ENCODE data around the gene TRMU. TPM values are rescaled to one million over a fixed set of nuclear protein-coding genes. Genes with fewer than 3 reads are reported as not detected.
A peak's percentile ranks its signal among the peaks of the same experiment; 100 is the strongest.

Gene TRMU
- total RNA-seq, 6 donors from 2014 or later: 30.7 to 77.5 (median 35.8) TPM

DNA sequence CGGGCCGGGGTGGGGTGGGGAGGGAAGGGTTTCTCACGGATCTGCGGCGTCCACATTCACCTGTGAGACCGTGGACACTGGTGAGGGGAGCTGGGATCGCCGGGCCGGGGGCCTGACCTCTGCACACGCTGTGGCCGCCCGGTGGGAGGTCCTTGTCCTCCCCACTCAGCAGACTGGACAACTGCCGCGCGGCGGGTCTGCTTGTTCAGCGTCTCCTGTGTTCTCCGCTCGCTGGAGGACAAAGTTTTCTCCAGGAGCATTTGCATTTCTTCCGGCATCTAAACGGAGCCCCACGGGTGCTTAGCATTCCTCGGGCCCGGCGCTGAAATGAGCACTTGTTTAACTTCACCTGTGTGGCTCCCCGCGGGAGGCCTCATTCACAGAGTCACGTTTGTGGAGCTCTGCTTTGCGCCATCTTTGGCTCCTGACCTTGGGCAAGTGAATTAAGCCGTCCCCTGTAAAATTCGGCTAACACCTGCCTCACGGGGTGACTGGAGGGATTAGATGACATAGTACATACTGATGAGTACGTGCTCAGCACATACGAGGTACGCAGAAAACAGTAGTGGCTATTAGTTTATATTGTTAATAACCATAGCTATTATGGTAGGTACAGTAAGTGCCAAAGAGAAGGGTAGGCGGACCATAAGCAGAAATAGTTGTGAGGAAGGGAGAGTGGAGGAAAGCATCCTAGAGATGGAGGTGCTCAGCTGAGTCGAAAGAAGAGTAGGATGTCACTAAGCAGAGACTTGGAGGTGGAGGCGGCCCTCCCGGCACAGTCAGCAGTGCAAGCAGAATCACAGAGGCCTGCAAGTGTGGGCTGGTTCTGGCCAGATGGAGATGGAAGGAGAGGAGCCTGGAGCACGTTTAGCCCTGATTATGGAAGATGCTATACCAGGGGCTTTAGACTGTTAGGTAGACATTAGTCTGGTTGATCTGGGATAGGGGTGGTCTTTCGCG, 885 bp downstream of the TRMU start:
- H3K4me3 ChIP-seq: peak overlapping the region; percentile 67 to 98 (median 92)
- H3K9me3 ChIP-seq: no peaks in the 10 kb centered on the region
- H3K27ac ChIP-seq: peak overlapping the region; percentile 84 to 95 (median 90)
- H3K36me3 ChIP-seq: peaks cover 11 to 39% (median 22%) of the 10 kb centered on the region in 4 donors
- peaks cover 11 to 23% (median 13%) of the 10 kb centered on the region in 4 donors for H3K4me1 ChIP-seq
- no peak for TF ChIP-seq EP300 (IDR thresholded peaks at IDR 0.05)
- TF ChIP-seq, protein P1, sequence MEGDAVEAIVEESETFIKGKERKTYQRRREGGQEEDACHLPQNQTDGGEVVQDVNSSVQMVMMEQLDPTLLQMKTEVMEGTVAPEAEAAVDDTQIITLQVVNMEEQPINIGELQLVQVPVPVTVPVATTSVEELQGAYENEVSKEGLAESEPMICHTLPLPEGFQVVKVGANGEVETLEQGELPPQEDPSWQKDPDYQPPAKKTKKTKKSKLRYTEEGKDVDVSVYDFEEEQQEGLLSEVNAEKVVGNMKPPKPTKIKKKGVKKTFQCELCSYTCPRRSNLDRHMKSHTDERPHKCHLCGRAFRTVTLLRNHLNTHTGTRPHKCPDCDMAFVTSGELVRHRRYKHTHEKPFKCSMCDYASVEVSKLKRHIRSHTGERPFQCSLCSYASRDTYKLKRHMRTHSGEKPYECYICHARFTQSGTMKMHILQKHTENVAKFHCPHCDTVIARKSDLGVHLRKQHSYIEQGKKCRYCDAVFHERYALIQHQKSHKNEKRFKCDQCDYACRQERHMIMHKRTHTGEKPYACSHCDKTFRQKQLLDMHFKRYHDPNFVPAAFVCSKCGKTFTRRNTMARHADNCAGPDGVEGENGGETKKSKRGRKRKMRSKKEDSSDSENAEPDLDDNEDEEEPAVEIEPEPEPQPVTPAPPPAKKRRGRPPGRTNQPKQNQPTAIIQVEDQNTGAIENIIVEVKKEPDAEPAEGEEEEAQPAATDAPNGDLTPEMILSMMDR (IDR thresholded peaks at IDR 0.05): no peak
- no peak for TF ChIP-seq POLR2A (IDR thresholded peaks at IDR 0.05)
- TF ChIP-seq POLR2AphosphoS5 (IDR thresholded peaks at IDR 0.05): no peak
- DNase-seq (no peak), ATAC-seq (ENCODE audit: low FRiP score in 2 of 2) (peak; percentile 44 to 58)
- H3K27me3 ChIP-seq: no peaks in the 10 kb centered on the region
- WGBS, 2 donors: 16 to 31% methylated on average over 14 to 33 of the region's 42 CpGs

DNA sequence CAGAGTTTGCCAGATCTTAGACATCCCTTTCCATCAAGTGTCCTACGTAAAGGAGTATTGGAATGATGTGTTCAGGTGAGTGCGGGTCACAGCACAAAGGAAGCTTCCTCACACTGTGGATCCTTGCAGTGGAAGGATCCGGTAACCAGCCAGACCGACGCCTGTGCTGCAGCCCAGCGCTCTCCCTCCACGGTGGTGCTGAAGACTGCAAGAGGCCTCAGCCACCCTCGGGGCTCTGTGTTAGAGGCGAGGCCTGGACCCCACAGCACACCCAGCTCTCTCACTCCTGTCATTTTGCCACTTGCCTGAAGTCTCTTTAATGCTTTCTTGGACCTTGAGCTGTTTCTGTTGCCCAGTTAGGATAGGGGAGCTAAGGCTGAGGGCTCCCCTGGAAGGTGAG, 2.4 kb downstream of the TRMU start:
- DNase-seq (no peak), ATAC-seq (ENCODE audit: low FRiP score in 2 of 2) (no peak)
- Histone ChIP-seq H3K9me3 (no peaks in the 10 kb centered on the region), H3K27me3 (no peaks in the 10 kb centered on the region), H3K4me1 (peaks cover 11 to 23% (median 13%) of the 10 kb centered on the region in 4 donors), H3K4me3 (no peak overlapping the region), H3K27ac (no peak overlapping the region), H3K36me3 (peaks cover 16 to 54% (median 31%) of the 10 kb centered on the region in 4 donors)
- TF ChIP-seq POLR2A (IDR thresholded peaks at IDR 0.05) (no peak), EP300 (IDR thresholded peaks at IDR 0.05) (no peak), POLR2AphosphoS5 (IDR thresholded peaks at IDR 0.05) (no peak)
- TF ChIP-seq, protein P1 (IDR thresholded peaks at IDR 0.05): no peak
- WGBS, 2 donors: 92% methylated on average over 8 to 9 of the region's 9 CpGs

DNA sequence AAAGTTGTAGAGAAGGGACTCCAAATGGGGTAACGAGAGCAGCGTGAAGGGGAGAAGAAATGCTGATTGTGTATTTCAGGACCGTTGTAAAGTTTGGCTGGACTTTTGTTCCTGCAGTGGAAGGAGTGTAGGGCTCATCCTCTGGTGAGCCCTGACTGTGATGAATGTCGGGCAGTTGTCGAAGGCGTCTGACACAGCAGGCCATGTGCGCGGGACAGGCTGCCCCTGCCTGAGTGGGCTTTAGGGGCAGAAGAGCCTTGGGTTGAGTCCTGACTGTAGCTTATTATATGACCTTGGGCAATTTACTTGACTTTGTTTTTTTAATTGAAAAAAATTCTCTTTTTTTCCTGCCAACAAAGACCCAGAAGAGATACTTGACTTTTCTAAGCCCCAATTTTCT, 3.1 kb downstream of the TRMU start:
- H3K36me3 ChIP-seq: peaks cover 18 to 62% (median 35%) of the 10 kb centered on the region in 4 donors
- no peak for DNase-seq
- WGBS, 2 donors: 94 to 95% methylated on average over 8 of the region's 8 CpGs
- H3K4me1 ChIP-seq: peaks cover 11 to 23% (median 13%) of the 10 kb centered on the region in 4 donors
- TF ChIP-seq EP300 (IDR thresholded peaks at IDR 0.05) (no peak), POLR2AphosphoS5 (IDR thresholded peaks at IDR 0.05) (no peak), POLR2A (IDR thresholded peaks at IDR 0.05) (no peak)
- TF ChIP-seq, protein P1 (IDR thresholded peaks at IDR 0.05): no peak
- H3K27ac ChIP-seq: no peak overlapping the region
- H3K9me3 ChIP-seq: no peaks in the 10 kb centered on the region
- no peak for ATAC-seq (ENCODE audit: low FRiP score in 2 of 2)
- H3K4me3 ChIP-seq: no peak overlapping the region
- no peaks in the 10 kb centered on the region for H3K27me3 ChIP-seq

DNA sequence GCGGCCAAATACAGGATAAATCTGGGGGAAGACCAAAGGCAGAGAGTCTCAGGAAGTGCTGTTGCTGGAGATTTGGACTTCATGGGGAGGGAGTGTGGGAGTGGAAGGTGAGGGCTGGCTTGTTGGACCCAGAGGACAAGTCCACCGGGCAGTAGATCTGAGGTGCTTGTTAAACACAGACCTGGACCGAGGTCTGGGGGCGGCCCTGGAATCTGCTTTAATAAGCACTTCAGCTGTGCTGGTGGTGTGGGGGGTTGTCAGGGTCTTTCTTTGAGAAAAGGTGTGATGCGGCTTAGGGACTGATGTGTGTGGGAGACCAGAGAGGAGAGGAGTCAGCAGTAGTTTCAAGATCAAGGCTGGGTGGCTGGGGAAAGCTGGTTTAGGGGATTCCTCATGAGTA, 4.4 kb downstream of the TRMU start:
- H3K4me1 ChIP-seq: peaks cover 9 to 19% (median 12%) of the 10 kb centered on the region in 4 donors
- ATAC-seq (ENCODE audit: low FRiP score in 2 of 2) (no peak), DNase-seq (no peak)
- peaks cover 18 to 75% (median 46%) of the 10 kb centered on the region in 4 donors for H3K36me3 ChIP-seq
- H3K9me3 ChIP-seq: no peaks in the 10 kb centered on the region
- no peaks in the 10 kb centered on the region for H3K27me3 ChIP-seq
- no peak overlapping the region for H3K4me3 ChIP-seq
- no peak overlapping the region for H3K27ac ChIP-seq
- no peak for TF ChIP-seq EP300 (IDR thresholded peaks at IDR 0.05)
- TF ChIP-seq, protein P1 (IDR thresholded peaks at IDR 0.05): no peak
- no peak for TF ChIP-seq POLR2AphosphoS5 (IDR thresholded peaks at IDR 0.05)
- no peak for TF ChIP-seq POLR2A (IDR thresholded peaks at IDR 0.05)
- WGBS, 2 donors: 91 to 94% methylated on average over 5 of the region's 5 CpGs
